GM21717 (cell line): ENCODE results near the gene LTB4R.
"Not testable (repeated sequence)": the region's sequence is repeated elsewhere in the genome, so short reads cannot be mapped to it uniquely, and the experiment has no call there.

Experiments used
- ATAC-seq: cut with Tn5 transposase; IDR thresholded peaks from one replicate; pipeline ENCODE4 v1.9.1; 2021; ENCODE audit warnings: mild to moderate bottlenecking, moderate library complexity; ENCODE audit not compliant: unreplicated experiment

Gene LTB4R

DNA sequence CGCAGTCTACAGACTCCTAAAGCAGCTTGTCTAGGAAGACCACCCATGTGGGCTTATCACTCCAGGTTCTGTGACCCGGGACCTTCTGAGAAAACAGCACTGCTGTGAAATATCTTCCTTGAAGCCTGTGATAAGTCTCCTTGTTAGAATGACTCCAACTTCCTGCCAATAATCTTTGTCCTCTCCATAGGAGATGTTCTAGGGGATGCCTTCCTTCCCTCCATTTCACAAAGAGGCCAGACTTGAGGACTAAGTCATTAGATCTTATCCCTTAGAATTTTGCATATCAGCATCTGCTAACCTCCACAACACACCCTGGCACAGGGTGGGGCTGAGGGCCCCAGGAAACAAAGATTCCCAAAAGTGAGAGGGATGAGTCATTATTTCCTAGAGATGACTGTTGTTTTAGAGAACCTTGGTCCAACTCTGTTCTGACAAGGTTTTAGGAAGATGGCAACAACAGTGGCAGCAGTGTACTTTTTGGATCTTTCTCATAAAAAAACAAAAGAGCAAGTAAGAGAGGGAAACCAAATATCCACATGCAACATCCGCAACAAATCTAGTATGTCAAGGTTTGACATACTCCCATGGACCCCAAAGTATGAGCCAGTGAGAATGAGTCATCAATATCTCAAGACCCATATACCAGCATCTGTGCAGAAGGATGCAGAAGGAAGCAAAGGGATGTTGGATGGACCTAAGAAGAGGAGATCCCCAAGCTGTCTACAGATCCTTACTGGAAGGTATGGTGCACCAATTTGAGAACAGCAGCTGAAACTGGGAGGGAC is 6.0 kb downstream of the LTB4R start:
- no peak for ATAC-seq

GRCh38 chr14:24321212-24321975 is 10.1 kb downstream of the LTB4R start:
- ATAC-seq: no peak

DNA sequence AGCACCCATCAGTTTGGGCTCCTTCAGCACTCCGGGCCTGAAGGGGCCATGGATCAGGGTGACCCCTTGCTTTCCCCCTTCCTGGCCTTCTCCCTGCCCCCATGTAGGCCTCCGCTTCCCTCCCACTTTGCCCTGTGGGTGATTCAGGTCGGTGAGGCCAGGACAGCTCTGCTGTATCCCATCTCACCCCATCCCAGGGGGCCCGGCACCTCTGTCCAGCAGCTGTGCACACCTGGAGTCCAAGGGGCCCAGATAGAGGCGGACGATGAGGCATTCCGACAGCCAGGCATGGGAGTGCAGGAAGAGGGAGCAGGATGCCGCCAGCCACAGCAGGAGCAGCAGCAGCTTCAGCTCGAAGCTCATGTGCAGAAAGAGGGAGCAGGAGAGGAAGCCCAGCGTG is 11.4 kb downstream of the LTB4R start:
- no peak for ATAC-seq

GRCh38 chr14:24323341-24323740 is 12.0 kb downstream of the LTB4R start:
- ATAC-seq: no peak

GRCh38 chr14:24324024-24324423 is 12.7 kb downstream of the LTB4R start:
- ATAC-seq: no peak

DNA sequence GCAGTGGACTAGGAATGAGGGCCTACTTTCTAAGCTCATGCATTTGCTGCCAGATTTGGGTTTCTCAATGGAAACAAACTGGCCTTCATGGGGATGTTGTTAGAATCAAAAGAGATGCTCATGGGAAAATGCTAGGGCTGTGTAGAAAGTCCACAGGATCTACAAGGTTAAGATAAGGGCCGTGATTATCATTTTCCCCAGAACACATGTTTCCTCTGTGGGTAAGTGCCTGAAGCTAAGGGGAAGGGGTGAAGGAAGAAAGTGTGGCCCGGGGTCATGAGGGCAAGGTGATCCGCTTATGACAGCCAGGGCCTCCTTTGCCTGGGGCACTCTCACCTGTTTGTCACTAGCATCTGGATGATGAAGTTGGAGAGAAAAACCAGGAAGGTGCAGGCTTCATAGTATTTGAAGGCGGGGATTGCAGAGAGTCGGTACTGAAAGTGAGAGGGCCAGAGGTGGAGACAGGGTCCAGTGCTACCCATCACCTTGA is 13.8 kb downstream of the LTB4R start:
- ATAC-seq: no peak

DNA sequence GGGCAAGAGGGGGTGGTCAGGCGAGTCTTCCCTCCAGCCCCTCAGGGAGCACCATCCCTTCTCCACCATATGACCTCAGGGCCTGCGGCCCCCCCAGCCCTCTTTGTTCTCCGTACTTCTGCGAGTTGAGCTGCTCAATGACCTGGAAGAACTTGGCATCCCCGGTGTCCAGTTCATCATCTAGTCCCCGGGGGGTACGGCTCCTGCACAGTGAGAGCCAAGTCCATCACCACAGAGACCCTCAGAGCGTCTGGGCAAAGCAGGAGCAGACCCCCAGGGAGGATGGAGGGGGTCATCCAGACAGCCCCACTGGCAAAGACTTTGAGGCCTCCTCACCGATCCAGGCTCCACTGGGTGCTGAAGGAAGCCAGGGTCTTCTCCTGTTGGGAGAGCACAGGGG is 14.7 kb downstream of the LTB4R start:
- ATAC-seq: no peak

GRCh38 chr14:24327303-24327702 is 16.0 kb downstream of the LTB4R start:
- no peak for ATAC-seq

- ATAC-seq: not testable (repeated sequence)
Observed at GRCh38 chr14:24327914-24328313, 16.6 kb downstream of the LTB4R start.

DNA sequence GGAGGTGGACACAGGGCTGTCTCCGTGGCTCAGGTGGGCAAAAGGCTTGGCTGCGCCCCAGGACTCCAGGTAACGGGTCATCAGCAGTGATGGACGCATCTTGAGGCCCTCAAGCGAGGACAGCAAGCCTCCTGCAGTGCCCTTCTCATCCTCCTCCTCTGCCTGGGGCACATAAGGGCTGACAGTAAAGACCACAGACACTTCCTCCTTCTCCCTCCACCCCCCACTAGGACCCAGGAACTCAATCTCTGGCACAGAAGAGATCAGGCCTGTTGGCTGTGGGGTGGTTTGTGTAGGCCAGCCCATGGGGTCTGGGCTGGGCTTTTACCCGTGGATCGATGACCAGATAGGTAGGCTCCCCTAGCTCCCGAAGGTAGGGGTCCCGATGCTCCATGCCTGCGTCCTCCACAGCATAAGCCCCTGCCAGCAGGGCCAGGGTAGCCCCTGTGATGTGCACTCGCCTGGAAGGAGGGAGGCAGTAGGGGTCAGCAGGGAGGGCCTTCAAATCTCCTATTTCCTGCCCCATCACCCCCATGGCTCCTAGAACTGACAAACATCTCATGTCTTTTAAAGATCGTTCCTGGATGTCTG is 17.9 kb downstream of the LTB4R start:
- ATAC-seq: no peak

DNA sequence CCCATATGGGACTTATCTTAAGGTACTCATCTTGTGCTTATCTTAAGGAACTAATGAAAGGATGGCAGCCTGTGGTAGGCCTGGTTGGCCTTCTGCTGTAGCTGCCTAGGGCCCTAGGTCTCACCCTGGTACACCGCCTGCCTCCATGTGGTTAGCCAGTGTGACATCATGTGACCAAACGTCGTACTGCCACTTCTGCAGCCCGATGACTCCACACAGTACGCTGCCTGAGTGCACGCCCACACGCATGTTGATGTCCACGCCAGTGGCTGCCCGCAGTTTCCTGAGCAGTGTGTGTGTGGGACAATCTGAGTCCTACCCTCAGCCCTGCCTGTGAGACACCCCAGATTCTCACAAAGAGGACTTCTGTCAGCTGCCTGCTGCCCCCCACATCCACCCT is 18.4 kb downstream of the LTB4R start:
- no peak for ATAC-seq

GRCh38 chr14:24330973-24331674 is 19.8 kb downstream of the LTB4R start:
- ATAC-seq: no peak

DNA sequence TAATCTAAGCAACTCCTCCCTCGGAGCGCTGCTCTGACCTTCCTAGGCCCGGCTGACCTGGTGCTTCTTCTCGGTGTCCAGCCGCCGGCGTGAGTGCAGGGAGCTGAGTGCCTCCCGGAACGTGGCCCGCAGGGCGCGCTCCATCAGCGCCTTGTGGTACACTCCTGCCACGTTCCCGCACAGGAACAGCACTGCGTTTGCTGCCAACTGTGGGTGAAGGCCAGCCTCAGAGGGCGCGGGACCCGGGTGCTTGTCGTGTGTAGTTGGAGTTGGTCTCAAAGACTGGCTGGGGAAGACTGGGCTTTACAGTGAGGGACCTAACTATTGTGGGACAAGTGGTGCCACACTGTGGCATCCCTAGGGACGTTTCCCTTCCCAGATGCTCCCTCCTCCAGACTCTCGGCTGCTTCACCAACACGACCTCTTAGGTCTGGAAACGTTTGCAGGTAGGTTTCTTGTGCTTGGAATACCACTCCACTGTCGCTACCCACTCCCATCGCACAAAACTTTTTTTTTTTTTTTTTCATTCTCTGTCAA is 20.5 kb downstream of the LTB4R start:
- ATAC-seq: peak; percentile 3

DNA sequence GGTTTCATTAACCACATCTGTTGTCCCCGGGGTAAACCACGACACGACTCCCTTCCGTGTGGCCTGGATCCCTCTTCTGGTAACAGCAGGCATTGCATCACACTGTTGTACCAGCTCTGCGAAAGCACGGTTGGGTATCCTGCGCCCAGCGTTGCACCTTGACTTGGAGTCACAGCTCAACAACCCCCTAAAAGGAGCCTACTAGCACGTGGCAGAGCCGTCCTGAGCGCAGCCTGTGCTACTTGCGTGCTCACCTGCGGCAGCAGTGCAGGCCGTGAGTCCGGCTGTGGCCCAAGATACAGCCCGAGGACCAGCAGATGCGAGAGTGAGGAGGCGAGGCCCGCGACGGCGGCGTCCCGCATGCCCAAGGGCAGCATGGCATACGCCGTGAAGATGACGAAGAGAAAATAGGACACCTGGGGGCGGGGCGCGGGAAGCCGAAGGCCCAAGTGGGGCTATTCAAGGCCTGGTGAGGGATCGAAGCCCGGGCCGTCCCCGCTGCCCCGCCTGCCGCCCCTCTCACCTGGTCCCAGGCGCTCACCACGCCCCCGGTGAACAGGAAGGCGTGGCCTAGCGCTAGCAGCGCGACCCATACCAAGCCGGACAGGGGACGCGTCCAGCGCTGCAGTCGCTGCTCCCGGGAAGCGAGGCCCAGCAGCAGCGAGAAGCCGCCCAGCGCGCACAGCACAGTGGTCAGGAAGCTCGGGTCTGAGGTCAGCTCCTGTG is 21.1 kb downstream of the LTB4R start:
- peak; percentile 88 for ATAC-seq

DNA sequence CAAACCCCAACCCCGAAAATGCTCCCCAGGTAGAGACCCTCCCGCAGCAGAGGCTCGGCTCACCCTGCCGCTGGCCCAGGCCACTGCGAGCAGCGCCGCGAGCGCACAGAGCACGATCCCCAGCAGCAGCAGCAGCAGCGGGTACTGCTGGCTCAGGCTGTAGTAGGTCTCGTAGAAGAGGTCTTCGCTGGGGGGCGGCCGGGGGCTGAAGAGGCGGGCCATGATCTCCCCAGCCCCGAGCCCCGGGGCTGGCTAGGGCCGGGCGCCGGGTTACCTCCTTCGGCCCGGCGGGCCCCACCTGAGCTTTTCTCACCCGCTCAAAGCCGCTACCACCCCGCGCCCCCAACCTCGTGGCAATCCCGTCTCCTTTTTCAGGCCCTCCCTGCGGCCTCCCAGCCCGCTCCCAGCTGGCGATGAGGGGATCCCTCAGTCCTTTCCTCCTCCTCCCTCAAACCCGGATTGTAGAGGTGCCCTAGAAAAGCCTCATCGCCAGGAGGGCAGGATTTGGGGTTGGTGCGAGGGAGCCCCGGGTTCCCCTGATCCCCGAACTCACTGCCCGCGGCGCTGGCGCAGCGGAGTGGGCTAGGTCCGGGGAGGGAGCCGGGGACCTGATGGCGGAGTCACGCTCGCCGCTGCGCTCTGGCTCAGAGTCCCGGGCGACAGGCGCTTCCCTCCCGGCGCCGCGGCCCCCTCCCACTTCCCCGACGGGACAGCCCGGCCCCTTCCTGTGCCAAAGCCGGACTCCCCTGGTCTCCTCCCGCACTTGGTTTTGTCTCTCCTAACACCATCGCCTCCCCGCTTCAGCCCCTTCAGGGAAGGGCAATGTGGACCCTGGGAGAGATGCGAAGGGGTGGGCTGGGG is 23.4 kb downstream of the LTB4R start, which contains the start of gene ADCY4:
ADCY4 (minus strand) TSS at position 641 of the 861 bp plus-strand sequence; CDS start at position 222, 419 bp downstream.
- ATAC-seq: no peak

DNA sequence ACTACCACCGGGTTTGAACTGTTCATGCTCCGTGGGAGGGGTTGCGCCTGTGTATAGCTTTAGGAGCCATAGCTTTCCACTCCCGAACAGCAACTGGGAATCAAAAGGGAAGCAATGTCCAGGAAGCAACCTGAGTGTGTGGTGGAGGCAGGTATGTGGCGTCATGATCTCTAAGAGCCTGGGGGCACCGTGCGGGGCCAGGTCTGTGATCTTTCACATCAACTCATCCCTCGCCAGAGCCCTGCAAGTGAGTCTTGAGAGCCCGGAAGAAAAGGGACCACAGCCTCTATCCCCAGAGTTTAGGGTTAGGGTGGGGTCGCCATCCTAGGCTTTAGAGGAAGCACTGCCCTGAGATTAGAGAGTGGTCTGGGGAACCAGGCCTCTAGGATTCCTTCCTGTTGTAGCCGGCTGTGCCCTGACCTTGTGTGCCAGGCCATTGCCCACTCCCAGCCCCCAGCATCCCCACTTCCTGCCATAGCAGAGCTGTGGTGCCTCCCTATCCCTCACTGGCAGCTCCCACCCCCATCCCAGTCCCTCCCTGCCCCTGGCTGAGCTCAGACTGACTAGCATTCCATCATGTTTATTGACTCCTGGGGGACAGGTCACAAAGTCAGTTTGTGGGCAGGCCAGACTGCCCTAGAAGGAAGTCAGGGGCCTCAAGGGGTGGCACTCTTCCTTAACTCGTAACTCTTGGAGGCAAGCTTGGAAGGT is 24.3 kb downstream of the LTB4R start:
- no peak for ATAC-seq

DNA sequence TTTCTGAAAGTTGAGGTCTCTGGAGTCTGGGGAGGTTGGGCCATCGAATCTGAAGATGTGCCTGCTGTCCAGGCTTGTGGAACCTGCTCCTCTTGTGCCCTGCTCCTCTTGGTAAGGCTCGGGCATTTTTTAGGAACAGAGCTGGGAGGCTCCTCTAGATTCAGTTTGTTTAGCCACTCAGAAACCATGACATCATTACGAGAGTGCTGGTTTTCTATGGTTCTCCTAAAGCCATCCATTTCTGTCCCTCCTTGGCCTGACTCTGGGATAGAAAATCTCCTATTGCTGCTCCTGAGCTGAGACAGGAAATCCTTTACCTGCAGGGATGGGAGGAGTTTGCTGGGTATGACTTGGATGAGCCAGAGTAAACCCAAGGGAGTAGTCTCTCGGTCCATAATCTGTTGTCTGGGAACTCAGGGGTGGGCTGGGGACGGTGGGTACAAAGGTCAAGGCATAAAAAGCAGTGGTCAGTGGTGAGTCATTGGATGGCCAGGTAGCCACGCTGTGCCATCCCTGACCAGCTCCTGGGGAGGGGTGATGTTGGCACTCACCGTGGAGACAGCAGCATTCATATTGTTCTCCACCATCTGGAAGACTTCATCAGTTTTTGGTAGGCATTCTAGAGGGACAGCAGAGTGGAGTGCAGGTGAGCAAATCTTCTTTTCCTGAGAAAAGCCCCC is 26.0 kb downstream of the LTB4R start:
- no peak for ATAC-seq

DNA sequence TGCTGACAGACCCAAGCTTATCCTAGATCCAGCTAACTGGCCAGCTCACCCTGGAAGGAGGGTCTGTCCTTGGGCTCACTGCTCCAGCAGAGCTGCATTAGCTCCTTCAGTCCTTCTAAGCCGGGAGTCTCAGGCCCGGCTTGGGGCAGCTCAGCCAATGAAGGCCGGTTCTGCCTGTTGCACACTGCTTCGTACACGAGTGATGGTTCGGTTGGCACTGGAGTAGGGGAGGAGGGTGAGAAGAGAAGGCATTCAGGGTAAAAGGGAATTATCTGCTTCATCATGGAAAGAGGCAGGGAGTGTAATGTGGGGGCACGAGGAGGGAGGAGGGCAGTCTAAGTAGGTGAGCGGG is 26.5 kb downstream of the LTB4R start:
- no peak for ATAC-seq
